Measurements from ENCODE around the gene HNRNPA1. TPM values are rescaled to one million over a fixed set of nuclear protein-coding genes. Genes with fewer than 3 reads are reported as not detected.
A peak's percentile ranks its signal among the peaks of the same experiment; 100 is the strongest.

HNRNPA1 gene
- total and polyA plus RNA-seq, 9 of the 15 experiments (the other 6 are each of a cell fraction or from before 2014, with no cell fraction given), result 1,166 to 2,703 (median 1,815) TPM

- no peak for TF ChIP-seq THRA (IDR thresholded peaks at IDR 0.05)
- TF ChIP-seq ARID4B (CRISPR knock-in tag; IDR thresholded peaks at IDR 0.05), result peak; percentile 65; the same call in 1 of the 2 replicates
- TF ChIP-seq RBM17 (IDR thresholded peaks at IDR 0.05; ENCODE audit: borderline replicate concordance, low read depth, low read length), result no peak
- no peak for TF ChIP-seq CTCF (IDR thresholded peaks at IDR 0.05 in 2 of 3, conservative IDR thresholded peaks at IDR 0.05 in 1 of 3; ENCODE audit: insufficient read depth in 2 of 3, low read depth in 1 of 3, low read length in 3 of 3)
- TF ChIP-seq ILK (tag; IDR thresholded peaks at IDR 0.05; ENCODE audit: borderline replicate concordance, low read depth), result no peak
- no peak for TF ChIP-seq ZNF668 (CRISPR knock-in tag; IDR thresholded peaks at IDR 0.05)
- TF ChIP-seq, protein P1, sequence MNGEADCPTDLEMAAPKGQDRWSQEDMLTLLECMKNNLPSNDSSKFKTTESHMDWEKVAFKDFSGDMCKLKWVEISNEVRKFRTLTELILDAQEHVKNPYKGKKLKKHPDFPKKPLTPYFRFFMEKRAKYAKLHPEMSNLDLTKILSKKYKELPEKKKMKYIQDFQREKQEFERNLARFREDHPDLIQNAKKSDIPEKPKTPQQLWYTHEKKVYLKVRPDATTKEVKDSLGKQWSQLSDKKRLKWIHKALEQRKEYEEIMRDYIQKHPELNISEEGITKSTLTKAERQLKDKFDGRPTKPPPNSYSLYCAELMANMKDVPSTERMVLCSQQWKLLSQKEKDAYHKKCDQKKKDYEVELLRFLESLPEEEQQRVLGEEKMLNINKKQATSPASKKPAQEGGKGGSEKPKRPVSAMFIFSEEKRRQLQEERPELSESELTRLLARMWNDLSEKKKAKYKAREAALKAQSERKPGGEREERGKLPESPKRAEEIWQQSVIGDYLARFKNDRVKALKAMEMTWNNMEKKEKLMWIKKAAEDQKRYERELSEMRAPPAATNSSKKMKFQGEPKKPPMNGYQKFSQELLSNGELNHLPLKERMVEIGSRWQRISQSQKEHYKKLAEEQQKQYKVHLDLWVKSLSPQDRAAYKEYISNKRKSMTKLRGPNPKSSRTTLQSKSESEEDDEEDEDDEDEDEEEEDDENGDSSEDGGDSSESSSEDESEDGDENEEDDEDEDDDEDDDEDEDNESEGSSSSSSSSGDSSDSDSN (IDR thresholded peaks at IDR 0.05; ENCODE audit: borderline replicate concordance in 1 of 2, low read depth in 2 of 2, low read length in 2 of 2), result peak; percentile 71 to 74; a peak in 2 of 4 replicates
- TF ChIP-seq KDM2B (CRISPR knock-in tag; IDR thresholded peaks at IDR 0.05), result no peak
- no peak for TF ChIP-seq L3MBTL2 (IDR thresholded peaks at IDR 0.05)
- TF ChIP-seq ZNF282 (CRISPR knock-in tag; IDR thresholded peaks at IDR 0.05), result no peak
- TF ChIP-seq, protein P2, sequence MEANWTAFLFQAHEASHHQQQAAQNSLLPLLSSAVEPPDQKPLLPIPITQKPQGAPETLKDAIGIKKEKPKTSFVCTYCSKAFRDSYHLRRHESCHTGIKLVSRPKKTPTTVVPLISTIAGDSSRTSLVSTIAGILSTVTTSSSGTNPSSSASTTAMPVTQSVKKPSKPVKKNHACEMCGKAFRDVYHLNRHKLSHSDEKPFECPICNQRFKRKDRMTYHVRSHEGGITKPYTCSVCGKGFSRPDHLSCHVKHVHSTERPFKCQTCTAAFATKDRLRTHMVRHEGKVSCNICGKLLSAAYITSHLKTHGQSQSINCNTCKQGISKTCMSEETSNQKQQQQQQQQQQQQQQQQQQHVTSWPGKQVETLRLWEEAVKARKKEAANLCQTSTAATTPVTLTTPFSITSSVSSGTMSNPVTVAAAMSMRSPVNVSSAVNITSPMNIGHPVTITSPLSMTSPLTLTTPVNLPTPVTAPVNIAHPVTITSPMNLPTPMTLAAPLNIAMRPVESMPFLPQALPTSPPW (CRISPR knock-in tag; IDR thresholded peaks at IDR 0.05), result peak; percentile 99
- peak; percentile 94 to 95 for TF ChIP-seq TRIM24 (IDR thresholded peaks at IDR 0.05)
- peak; percentile 79 for TF ChIP-seq CREB1 (IDR thresholded peaks at IDR 0.05)
- TF ChIP-seq CREB1 (CRISPR knock-in tag; IDR thresholded peaks at IDR 0.05), result peak; percentile 23; the same call in 1 of the 2 replicates
- TF ChIP-seq ZNF239 (CRISPR knock-in tag; IDR thresholded peaks at IDR 0.05), result no peak
- TF ChIP-seq PHF21A (IDR thresholded peaks at IDR 0.05; ENCODE audit: borderline replicate concordance, low read depth), result peak; percentile 93; the same call in 1 of the 2 replicates
Observed at GRCh38 chr12:54304187-54304810, 23.8 kb downstream of the HNRNPA1 start (continued).

Data from K562 (cell line).